Measurements from ENCODE around the gene TIAM1.

Gene TIAM1

DNA sequence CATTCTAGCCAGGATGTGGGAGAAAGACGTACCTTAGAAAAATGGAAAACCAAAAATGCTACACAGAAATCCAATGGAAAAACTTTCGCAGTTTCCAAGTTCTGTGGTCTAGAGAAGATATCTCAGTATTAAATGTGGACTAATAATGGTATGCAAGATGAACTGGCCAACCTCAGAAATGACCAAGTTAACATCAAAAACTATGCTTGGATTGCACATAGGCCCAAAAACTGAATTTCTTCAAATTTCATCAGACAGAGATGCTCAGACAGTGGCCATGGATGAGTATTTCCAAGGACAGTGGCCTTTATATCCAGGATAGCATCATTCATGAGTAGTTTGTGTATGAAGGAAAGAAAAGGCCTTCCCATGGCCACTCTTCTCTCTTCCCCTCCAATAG is 132.2 kb downstream of the TIAM1 start:
- no peak overlapping the region for H3K4me3 ChIP-seq (ENCODE audit: low read depth, low read length)

DNA sequence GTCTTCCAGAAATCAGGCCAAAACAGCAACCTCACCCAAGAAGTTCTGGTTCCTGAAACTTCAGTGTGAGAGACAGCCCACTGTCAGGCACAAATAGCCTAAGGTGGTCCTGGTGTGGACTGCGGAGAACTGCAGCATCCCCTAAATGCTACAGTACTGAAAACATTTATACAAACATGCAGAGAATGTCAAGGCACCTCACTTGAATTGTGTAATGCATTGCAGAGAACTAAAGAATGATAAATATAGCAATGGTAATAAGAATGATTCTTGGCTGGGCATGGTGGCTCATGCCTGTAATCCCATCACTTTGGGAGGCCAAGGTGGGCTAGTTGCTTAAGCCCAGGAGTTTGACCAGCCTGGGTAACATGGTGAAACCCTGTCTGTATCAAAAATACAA is 138.6 kb downstream of the TIAM1 start:
- no peak overlapping the region for H3K4me3 ChIP-seq (ENCODE audit: low read depth, low read length)

DNA sequence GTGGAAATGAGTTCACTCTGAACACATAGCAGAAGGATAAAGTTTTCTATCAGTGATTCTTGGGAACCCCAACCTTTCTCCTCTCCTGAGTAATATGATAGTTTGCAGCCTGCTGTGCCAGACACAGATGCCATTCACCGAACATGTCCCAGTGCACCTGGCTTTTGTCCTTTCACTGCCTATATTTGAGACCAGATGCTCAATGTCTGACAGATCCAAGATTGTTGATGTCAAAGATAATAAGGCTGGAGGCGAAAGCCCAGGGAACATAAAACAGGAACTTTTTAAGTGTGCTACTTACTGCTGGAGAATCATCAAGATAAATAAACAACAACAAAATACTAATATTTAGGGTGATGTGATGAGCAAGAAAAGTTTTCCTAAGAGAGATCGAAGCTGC is 139.3 kb downstream of the TIAM1 start:
- no peak overlapping the region for H3K4me3 ChIP-seq (ENCODE audit: low read depth, low read length)

DNA sequence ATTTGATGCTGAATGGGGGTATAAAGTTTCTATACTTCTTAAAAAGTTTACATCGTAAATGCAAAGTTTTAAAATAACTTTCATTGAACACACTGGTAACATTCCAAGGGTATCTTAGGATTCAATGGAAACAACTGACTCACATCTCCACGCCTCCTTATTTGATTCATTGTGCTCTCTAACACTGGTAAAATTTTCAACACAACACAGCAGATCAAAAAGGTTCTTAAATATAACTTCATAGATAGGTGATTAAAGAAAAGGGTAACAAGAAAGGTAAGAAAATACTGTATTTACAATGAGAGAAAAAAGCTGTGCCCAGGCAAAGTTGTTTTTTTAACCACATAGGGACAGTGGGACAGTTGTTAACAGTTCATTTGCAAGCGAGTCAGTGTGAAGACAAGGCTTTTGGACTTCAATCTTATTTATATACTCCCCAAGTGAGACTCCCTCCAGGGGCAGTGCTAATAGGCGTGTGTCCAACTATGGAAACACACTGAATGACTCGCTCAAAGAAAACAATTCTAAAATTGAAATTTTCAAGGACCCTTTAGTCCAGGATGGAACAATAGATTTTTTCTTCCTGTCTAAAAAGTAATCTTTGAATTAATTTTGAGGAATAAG is 140.5 kb downstream of the TIAM1 start:
- no peak overlapping the region for H3K4me3 ChIP-seq (ENCODE audit: low read depth, low read length)

DNA sequence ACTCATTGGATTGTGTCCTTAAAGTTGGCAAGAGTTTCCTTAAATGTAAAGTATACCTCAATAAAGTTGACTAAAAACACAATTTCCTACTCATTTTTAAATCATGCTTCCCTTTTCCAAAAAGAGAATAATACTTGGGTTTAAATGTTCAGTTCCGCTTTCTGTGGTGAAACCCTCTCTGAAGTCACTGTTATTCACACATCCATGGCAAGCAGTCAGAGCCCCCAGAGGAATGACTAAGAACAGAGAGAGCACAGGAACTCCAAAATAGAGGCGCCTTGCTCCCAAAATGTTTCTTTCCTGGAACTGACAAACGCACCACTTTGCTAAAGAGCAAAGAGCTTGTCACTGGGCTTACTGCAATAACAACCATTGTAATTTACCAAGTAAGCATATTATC is 142.5 kb downstream of the TIAM1 start:
- no peak overlapping the region for H3K4me3 ChIP-seq (ENCODE audit: low read depth, low read length)

DNA sequence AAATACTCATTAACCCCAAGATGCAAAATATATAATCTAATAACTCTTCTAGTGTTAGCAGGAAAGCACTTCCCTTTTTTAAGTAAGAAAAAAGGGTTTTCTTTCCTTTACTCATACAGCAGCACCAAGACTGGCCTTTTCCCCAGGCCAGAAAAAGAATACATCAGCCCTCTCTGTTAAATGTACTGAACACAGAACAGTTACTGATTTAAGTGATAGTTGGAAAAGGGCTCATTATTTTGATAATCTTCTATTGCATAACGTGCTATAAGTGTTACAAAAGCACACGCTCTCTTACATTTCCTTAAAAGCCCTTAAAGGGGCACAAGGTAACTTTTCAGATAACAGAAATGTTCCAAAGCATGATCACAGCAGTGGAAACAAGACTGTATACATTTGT is 142.9 kb downstream of the TIAM1 start:
- no peak overlapping the region for H3K4me3 ChIP-seq (ENCODE audit: low read depth, low read length)

DNA sequence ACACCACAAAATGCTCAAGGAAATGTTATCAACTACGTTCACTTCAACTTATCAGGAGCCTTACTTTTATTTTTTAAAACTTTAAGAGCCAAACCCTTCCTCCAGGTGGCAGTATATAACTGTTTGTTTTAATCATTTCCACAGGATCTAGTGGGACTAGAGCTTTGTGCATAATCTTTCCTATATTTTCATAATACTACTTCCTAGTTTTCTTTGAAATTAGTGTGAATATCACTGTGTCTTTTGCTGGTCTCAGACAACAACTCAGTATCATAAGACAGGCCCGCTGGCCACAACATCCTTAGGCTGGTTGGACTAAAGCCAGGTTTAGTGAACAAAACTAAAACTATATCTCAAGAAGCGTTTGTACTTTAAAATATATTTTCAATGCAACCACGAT is 145.5 kb downstream of the TIAM1 start:
- H3K4me3 ChIP-seq (ENCODE audit: low read depth, low read length), result no peak overlapping the region

DNA sequence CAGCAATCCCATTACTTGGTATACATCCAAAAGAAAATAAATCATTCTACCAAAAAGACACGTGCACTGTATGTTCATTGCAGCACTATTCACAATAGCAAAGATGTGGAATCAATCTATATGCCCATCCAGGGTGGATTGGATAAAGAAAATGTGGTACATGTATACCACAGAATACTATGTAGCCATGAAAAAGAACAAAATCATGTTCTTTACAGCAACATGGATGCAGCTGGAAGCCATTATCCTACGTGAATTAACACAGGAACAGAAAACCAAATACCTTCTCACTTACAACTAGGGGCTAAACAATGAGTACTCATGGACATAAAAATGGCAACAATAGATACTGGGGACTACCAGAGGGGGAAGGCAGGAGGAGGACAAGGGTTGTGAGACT is 147.3 kb downstream of the TIAM1 start:
- H3K4me3 ChIP-seq (ENCODE audit: low read depth, low read length), result no peak overlapping the region

DNA sequence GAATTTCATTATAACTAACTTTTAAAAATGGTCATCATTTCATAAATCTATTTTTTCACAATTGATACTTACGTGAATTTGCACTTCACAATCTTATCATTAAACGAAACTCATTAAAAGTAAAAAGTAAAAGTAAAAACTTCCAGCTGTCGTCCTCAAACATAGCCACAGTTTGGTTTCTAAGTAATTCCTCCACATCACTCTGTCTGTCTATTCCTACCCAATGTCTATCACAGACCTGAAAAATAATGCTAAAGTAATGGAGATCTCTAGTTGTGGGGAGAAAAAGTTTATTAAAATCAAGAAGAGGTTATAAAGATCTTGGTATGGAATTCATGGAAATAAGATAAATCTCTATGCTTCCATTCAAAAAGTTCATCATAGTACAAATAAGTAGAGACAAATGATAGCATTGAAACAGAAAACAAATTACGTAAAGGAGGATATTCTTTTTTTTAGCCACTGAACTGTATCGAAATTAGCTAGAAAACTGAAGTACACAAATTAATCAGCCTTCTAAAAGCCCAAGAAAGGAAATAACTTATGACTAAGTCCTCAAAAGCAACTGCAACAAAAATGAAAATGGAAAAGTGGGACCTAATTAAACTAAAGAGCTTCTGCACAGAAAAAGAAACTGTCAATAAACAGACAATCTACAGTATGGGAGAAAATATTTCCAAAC is 148.6 kb downstream of the TIAM1 start:
- H3K4me3 ChIP-seq (ENCODE audit: low read depth, low read length), result no peak overlapping the region

DNA sequence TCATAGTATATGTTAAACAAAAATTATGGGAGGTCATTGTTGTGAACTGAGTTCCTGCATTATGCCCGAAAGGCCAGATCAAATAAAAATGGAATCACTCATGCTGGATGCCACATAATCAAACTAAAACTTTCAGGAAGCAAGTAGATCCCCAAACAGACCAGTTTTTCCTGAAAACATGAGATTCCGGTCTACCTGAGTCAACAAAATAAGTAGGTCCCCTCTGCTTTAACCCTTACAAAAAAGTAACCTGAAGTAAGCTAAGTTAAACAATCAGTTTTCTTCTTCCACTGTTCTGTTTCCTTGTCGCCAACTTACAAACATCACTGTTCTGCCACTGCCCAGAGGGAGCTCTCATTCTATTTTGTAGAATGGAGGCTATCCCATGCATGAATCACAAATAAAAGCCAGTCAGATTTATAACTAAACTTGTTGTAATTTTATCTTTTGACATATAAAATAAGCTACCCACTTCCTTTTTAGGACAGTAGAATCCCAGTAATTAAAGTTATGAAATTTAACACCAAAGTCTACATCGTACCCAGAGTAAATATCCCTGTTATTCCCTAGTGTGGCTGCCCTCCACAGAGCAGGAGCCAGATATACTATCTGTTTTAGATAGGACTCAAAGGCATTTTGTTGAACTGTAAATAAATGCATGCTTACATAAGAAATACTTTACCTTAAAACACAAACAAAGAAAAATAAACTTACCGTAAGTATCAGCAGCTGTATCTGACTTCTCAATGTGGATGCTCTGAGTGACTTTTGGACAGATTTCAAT is 149.4 kb downstream of the TIAM1 start:
- no peak overlapping the region for H3K4me3 ChIP-seq (ENCODE audit: low read depth, low read length)

DNA sequence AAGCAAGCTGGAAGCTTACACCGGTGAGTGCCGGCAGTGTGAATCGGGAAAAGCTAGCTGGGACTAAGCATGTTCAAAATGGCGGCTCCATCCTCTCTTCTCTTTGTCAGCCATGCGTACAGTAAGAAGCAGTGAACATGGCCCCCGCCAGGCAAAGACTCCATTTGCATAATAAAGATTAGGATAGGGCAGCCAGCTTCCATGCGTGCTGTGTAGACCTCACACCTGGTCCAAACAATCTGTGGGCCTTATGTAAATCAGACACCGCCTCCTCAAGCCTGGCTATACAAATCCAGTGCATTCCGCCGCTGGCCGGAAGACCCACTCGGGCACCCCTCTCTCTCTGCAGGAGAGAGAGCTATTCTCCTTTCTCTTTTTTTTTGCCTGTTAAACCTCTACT is 150.3 kb downstream of the TIAM1 start:
- no peak overlapping the region for H3K4me3 ChIP-seq (ENCODE audit: low read depth, low read length)

DNA sequence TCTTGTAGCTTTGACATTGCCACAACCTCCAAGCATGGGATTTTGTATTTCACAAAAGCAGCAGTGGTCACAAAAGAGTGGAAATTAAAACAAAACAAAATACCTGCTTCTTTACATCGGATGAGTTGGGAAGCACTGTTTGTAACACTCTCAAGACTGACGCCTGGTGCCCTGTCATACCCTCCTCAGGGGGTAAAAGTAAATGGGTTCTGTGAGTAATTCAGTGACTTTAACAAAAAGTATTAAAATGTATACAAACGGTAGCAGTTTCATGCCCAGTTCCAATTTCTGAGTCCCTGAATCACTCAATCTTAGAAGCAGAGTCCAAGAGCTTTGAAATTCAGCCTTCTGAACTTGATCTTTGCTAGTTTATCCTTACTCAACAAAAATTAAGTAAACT is 152.5 kb downstream of the TIAM1 start:
- H3K4me3 ChIP-seq (ENCODE audit: low read depth, low read length), result no peak overlapping the region

DNA sequence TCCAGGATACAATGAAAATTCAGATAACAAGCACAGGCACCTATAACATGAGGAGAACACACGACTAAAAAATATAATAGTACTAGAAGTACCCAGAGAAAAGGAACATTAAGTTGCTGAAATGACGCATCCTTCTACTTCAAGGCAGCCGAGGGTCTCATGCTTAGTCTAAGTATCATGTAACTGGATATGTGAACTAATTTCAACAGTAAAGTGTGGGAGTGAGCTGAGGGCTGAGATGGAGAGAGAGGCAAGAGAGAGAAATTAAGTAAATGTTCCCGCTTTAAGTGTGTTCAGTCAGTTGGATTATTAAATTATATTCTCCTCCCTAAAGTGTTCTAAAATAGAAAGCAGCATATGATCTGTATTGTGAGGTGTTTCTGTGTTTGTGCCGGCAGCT is 153.5 kb downstream of the TIAM1 start:
- no peak overlapping the region for H3K4me3 ChIP-seq (ENCODE audit: low read depth, low read length)

DNA sequence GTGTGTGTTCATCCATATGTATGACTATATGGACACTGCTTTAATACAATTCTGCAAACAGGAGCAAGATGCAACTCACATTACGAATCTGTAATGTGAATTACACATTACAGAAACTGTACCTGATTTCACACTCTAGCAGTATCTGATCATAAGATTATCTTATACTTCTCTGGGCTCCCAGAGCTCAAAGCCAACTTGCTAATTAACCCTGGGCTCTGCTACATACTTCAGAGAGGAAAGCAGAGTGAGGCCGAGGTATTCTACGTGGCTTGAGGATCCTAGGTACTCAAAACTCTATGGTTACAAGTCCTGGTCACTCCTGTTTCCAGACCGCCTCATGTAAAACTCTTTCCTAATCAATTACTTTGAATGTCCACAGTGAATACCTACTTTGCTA is 156.6 kb downstream of the TIAM1 start:
- H3K4me3 ChIP-seq (ENCODE audit: low read depth, low read length), result no peak overlapping the region

DNA sequence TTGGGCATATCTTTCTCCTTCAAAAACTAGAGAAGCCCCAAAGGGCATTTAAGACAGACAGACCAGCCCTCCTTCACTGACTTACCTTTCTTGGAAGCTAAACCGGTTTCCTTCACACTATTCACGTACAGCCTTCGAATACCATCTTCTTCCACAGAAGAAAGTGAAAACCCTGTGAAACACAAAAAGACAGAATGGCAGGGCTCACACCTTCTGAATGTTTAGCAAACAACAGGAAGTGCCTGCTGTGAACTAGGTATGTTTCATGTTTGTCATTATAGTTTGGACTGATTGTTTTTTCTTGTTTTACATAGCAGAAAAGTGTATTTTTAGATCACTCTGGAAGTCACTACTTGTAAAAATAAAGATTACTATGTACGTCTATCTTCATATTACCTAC is 157.1 kb downstream of the TIAM1 start:
- no peak overlapping the region for H3K4me3 ChIP-seq (ENCODE audit: low read depth, low read length)

DNA sequence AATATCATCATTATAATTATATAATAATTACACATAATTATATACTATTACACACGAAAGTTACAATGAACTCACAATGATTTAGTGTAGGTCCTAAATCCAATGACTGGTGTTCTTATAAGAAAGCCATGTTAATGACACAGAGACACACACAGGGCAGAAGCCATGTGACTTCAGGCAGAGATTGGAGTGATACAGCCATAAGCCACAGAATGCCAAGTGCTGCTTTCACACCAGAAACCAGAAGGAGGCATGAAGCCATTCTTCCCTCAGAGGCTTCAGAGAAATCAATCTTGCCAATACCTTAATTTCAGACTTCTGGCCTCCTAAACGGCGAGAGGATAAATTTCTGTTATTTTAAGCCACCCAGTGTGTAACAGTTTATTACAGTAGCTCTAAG is 158.4 kb downstream of the TIAM1 start:
- no peak overlapping the region for H3K4me3 ChIP-seq (ENCODE audit: low read depth, low read length)

DNA sequence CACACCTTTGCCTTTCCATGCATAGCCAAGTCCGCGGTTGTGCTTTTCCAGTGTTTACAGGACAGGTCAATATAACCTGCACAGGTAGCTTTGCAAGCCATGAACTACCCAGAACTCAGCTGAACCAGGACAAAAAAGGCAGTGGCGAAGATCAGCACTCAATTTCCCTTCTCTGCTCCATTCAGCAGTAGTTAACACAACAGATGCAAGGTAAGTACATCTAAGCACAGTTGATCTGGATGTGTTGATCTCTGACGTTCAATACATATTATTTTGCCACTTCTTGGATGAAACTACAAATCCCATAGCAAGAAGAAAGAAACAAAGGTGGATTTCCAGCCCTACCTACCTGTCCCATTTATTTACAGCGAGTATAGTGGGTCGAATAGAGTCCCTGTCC is 159.2 kb downstream of the TIAM1 start:
- no peak overlapping the region for H3K4me3 ChIP-seq (ENCODE audit: low read depth, low read length)

DNA sequence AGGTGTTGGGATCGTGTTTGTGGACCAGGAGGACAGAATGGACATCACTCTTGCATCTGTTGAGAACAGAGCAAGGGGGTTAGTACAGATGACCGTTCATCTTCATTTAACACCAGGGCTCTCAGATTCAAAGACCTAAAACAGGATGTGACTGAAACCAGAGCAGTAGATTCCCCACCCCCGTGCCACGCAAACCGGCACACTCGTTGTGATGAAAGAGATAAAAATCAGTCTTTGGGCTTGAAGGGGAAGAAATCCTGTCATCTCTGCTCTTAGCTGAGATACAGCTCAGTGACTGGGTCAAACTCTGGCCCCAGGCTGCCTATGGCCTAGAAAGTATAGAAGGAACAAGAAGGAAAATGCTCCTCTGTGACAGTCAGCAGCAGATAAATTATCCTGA is 159.6 kb downstream of the TIAM1 start:
- no peak overlapping the region for H3K4me3 ChIP-seq (ENCODE audit: low read depth, low read length)

DNA sequence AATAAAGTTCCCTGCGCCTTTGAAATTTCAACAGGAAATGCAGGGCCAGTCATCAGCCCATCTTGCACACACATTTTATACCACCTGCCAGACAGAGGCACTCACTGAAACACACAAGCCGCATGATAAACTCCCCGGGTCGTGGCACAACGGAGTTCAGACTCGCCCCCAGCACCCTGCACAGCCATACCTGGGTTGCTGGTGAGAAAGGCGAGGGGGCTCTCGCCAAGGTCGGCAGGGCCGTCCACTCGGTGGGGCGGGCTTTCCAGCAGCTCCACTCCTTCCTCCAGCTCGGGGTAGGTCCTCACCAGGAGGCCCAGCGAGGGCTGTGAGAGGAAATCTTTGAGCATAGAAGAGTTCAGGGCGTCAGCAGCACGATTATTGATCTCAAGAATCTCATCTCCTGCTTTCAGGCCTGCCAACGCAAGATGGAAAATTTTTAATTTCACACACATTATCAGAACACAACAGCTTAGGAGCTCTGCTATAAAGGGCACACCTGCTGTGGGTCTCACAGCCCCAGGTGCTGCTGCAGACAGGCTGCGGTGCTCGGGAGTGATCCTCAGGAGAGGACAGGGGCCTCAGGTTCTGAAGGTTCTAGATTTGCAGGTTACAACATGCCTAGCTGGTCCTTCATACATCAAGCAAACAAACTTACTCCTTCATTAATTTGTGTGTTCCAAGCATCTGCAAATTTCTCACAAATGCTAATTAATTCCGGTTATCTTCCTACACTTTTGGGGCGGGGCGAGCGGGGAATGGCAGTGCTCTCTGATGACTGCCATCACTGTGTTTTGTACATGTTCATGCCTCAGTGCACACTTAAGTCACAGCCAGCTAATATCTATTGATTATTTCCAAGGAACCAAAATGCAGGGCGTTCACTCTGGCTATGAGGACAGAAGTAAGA is 161.6 kb downstream of the TIAM1 start:
- no peak overlapping the region for H3K4me3 ChIP-seq (ENCODE audit: low read depth, low read length)

DNA sequence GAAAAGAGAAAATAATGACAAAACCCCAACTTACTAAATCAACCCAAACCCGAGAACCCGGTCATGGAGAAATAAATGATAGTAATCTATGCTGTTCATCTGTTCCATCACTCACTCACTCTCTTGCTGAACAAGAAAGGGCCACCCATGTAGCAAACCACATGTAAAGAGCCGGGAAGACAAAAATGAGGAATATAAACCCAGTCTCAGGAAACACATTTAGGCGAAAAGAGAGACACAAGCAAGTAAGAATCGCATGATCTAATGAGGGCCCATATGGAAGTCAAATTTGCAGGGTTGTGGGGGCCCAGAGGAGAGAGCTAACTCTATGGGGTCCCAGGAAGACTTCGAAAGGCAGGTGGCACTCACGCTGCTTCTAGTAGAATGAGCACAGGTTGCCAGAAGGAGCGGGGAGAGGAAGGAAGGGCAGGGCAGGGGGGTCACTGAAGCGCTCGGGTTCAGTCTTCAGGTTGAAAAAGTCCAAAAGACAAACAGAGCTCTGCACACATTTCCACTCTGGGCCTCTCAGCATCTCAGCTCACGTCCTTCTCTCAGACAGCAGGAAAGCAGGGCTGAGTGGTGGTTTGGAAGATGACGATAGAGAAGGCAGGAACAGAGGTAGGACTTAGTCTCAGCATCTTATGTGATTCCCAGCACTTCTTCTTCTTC is 162.8 kb downstream of the TIAM1 start:
- no peak overlapping the region for H3K4me3 ChIP-seq (ENCODE audit: low read depth, low read length)

Measured in iPS-11a (cell line).